Measurements from ENCODE around the gene NWD2. TPM values are rescaled to one million over a fixed set of nuclear protein-coding genes. Genes with fewer than 3 reads are reported as not detected.

The NWD2 gene
- total RNA-seq, 1 donor from 2014 or later: 0.64 TPM

DNA sequence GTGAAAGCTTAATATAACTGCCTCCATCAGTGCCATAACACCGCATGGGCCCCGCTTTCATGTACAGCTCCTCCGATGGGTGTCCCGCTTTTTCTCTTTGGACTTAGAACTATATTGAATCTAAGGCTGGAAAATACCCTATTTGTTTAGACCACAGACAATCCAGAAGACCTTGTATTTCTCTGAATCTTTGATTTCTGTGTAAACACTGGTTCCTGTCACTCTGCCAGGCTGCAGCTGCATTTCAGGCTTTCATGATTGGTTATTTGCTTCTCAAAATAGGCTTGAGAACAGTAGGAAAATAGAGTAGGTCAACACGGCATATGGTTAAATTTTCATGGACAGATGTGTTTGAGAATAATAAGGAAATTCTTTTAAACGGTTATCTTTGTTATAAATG lies 80.0 kb downstream of the NWD2 start:
- Histone ChIP-seq H3K36me3 (no peaks in the 10 kb centered on the region), H3K4me3 (no peak overlapping the region), H3K27ac (no peak overlapping the region), H3K9me3 (no peaks in the 10 kb centered on the region), H3K27me3 (no peaks in the 10 kb centered on the region), H3K4me1 (no peaks in the 10 kb centered on the region)
- no peak for TF ChIP-seq CTCF (IDR thresholded peaks at IDR 0.05)
- no peak for DNase-seq (ENCODE audit: low spot score in 2 of 2)
- intact Hi-C loops (cut with DNase I): no loop called here

- Histone ChIP-seq H3K4me3 (no peak overlapping the region), H3K27ac (no peak overlapping the region), H3K27me3 (no peaks in the 10 kb centered on the region), H3K4me1 (no peaks in the 10 kb centered on the region), H3K36me3 (no peaks in the 10 kb centered on the region), H3K9me3 (no peaks in the 10 kb centered on the region)
- intact Hi-C loops (cut with DNase I): no loop called here
- no peak for DNase-seq (ENCODE audit: low spot score in 2 of 2)
- no peak for TF ChIP-seq CTCF (IDR thresholded peaks at IDR 0.05)
Measured at GRCh38 chr4:37326852-37327251, 82.3 kb downstream of the NWD2 start.

DNA sequence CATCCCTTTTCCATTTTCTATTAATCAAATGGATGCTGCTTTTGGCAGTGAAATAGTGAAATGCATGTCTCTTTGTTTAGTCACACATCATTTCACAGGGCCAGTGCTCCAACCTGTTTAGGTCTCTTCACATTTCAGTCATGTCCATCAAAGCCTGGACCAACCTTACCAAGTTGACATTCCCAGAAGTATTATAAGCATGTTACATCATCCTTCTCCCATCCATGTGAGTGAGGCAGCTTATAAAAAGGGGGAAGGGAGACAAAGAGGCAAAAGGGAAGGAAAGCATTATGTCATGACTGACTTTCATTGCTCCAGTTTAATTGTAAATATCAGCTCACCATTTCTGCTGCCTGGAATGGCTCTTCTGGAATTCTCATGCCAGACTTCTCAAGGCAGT lies 94.4 kb downstream of the NWD2 start:
- H3K27ac ChIP-seq: no peak overlapping the region
- H3K4me1 ChIP-seq: no peaks in the 10 kb centered on the region
- no peaks in the 10 kb centered on the region for H3K27me3 ChIP-seq
- H3K4me3 ChIP-seq: no peak overlapping the region
- H3K36me3 ChIP-seq: no peaks in the 10 kb centered on the region
- no peak for DNase-seq (ENCODE audit: low spot score in 2 of 2)
- intact Hi-C loops (cut with DNase I): no loop called here
- no peak for TF ChIP-seq CTCF (IDR thresholded peaks at IDR 0.05)
- H3K9me3 ChIP-seq: no peaks in the 10 kb centered on the region

- Histone ChIP-seq H3K4me3 (no peak overlapping the region), H3K9me3 (no peaks in the 10 kb centered on the region), H3K27me3 (no peaks in the 10 kb centered on the region), H3K4me1 (no peaks in the 10 kb centered on the region), H3K27ac (no peak overlapping the region), H3K36me3 (no peaks in the 10 kb centered on the region)
- intact Hi-C loops (cut with DNase I): no loop called here
- no peak for TF ChIP-seq CTCF (IDR thresholded peaks at IDR 0.05)
- no peak for DNase-seq (ENCODE audit: low spot score in 2 of 2)
Measured at GRCh38 chr4:37358748-37359147, 114.2 kb downstream of the NWD2 start.

DNA sequence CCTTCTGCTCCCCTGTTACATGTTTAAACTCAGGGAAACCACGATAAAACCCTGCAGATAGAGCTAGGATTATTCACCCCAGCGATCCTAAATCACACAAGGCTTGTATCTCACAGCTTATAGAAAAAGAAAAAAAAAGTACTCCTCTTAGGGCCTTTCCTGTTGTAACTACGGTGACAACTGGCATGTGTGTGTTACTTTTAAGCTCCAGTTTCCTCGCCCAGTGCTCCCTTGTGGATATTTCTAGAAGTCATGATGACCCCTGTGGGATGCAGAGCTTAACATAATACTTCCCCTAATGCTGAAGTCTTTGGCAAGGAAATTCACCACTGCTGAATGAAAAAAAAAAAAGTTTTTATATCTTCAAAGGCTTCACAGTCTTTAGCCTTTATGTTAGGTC lies 114.7 kb downstream of the NWD2 start:
- no peak for DNase-seq (ENCODE audit: low spot score in 2 of 2)
- H3K4me1 ChIP-seq: no peaks in the 10 kb centered on the region
- H3K4me3 ChIP-seq: no peak overlapping the region
- no peak for TF ChIP-seq CTCF (IDR thresholded peaks at IDR 0.05)
- intact Hi-C loops (cut with DNase I): no loop called here
- H3K27ac ChIP-seq: no peak overlapping the region
- no peaks in the 10 kb centered on the region for H3K9me3 ChIP-seq
- H3K36me3 ChIP-seq: no peaks in the 10 kb centered on the region
- no peaks in the 10 kb centered on the region for H3K27me3 ChIP-seq

- no peak overlapping the region for H3K27ac ChIP-seq
- H3K4me1 ChIP-seq: no peaks in the 10 kb centered on the region
- no peaks in the 10 kb centered on the region for H3K36me3 ChIP-seq
- no peak for DNase-seq (ENCODE audit: low spot score in 2 of 2)
- H3K9me3 ChIP-seq: no peaks in the 10 kb centered on the region
- no peak for TF ChIP-seq CTCF (IDR thresholded peaks at IDR 0.05)
- no peak overlapping the region for H3K4me3 ChIP-seq
- no peaks in the 10 kb centered on the region for H3K27me3 ChIP-seq
- intact Hi-C loops (cut with DNase I): no loop called here
Measured at GRCh38 chr4:37365888-37366287, 121.3 kb downstream of the NWD2 start.

All from ascending aorta (tissue), 2 donors.